GM19468 (cell line): Measurements from ENCODE around the gene SEMA3C.
"Not testable (repeated sequence)": the region's sequence is repeated elsewhere in the genome, so short reads cannot be mapped to it uniquely, and the experiment has no call there.

Experiments used
- ATAC-seq: cut with Tn5 transposase; IDR thresholded peaks from one replicate; pipeline ENCODE4 v1.9.1; 2021; ENCODE audit warnings: mild to moderate bottlenecking, moderate library complexity, moderate number of reproducible peaks; ENCODE audit not compliant: unreplicated experiment; ENCODE audit errors: extremely low read depth

Gene SEMA3C

DNA sequence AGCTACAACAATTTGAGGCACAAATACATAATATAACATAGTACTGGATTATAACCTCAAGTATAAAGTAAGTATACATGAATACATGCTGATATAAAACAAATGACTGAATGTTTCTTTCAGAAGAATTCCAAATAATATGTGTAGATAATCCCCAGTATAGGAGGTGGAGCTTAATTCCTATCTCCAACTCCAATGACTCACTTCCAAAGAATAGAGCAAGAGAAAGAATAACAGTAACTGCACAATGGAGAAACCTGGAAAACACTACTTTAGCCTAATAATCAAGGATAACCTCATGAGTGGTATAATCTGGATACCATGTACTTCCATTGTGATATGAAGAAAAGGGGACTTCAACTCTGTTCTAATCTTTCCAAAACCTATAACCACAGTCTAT is 13.7 kb upstream of the SEMA3C start:
- no peak for ATAC-seq

DNA sequence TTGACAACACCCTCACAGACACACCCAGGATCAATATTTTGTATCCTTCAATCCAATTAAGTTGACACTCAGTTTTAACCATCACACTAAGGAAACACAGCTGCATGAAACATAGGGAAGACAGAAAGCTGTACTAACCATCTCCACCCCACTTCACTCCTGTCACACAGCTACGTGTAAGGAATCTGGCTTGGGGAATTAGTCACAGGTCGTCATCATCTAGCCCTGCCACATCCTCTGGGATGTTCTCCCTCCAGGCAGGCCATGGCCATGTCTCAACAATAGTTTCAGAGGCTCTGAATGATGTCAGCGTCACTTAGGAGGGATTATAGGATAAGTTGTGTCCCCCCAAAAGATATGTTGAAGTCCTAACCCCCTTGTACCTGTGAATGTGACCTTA is 10.8 kb upstream of the SEMA3C start:
- no peak for ATAC-seq

DNA sequence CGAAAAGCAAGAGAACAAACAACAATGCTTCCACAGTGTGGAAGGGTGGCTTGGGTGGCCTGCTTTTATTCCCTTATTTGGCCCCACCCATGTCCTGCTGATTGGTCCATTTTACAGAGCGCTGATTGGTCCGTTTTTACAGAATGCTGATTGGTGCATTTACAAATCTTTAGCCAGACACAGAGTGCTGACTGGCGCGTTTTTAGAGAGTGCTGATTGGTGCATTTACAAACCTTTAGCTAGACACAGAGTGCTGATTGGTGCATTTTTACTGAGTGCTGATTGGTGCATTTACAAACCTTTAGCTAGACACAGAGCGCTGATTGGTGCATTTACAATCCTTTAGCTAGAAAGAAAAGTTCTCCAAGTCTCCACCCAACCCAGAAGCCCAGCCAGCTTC is 8.1 kb upstream of the SEMA3C start:
- ATAC-seq: not testable (repeated sequence)

DNA sequence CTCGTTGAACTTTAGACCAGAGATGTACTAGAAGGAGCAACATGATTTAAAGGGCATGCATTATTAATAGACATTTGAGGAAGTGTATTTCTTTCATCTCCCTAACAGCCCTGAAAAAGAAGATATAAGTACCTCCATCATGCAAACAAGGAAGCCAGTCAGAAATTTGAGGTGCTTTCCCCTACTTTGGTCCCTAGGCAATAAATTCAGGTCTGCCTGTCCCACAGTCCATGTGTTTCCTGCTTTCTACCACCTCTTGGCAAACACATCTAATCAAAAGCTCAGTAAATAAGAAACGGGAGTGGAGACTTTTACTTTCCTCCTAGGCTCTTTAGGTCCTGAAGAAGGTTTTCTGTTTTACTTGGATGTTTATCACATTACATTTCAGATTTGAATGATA is 5.2 kb upstream of the SEMA3C start:
- no peak for ATAC-seq

DNA sequence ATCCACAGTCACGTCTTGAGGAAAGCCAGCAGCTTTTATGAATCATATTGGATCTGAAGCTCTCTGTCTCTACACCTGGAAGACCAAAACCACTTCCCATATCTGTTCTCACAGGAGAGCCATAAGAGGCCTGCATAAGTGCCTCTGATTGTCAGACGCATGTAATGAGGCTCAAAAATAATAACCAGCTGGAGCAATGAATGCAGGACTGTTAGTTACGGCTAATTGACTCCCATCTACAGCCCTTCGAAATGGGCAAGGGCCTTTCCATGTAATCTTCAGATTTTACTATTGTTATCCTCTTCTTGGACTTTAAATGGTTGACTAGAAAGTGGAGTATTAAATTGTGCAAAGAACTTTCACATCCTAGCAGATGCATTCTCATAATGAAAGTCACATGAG is 4.4 kb upstream of the SEMA3C start:
- no peak for ATAC-seq

DNA sequence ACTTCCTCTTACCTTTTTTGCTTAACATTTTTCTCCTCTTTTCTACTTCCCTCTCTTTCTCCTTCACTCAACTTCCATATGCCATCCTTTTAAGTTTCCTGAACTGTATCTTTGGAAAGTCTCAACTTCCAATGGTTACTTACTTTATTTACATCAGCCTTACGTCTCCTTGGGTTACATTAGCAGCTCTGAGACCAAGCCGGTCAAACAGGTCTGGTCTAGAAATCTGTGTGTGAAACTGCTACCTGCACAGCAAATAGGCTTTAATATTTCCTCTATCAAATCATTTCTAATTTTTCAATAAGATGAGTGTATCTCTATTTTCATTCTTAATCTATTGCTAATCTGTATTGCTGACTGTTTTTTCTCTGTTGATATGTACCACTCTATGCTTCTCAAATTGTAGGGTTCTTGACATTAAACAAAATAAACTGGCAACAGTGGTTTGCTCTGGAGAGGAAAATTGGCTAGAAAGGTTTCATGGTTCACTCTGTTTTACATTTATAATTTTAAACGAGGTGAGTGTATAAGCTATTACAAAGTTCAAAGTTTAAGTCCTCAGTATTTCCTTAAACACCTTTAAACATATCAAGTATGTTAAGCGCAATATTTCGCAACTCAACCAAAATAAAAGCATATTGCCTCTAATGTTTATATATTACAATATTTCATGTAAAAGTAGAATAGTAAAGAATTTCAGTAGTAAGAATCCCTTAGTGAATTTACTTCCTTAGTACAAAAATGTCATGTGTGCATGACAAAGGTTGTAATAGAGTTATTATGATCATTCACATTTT is 3.6 kb upstream of the SEMA3C start:
- ATAC-seq: no peak

DNA sequence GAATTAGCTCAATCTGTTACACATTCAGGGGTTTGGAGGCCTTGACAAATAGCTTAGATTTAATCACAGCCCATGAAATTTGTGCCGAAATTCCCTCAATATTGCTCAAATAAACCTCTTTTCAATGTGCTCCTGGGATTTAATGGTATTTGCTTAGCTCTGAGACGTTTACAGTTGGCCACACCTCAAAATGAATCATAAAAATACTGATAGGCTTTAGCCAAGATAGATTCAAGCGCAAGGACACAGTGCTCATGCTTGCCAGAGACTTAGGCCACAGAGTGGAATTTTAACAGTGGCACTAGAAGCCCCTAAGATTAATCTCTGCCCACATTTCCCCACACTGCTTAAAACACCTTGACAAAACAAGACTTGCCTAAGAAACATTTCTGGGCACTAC is 2.3 kb upstream of the SEMA3C start:
- no peak for ATAC-seq

DNA sequence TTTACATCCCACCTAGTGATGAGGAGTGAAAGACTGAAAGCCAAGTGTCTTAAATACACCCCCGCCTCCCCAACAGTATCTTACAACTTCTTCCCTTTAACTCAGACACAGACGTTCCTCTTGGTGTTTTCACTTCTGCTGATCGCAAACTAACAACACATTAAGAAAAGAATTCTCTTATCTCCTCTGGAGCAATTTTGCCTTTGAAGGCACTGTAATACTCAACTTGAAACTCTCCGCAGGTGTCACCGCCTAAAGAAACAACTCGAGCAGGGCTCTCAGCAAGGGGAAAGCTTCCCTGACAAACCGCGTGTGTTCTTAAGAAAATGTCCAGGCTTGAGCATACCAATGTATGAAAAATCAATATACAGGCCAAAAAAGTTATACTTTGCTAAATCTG is 452 bp downstream of the SEMA3C start:
- no peak for ATAC-seq

DNA sequence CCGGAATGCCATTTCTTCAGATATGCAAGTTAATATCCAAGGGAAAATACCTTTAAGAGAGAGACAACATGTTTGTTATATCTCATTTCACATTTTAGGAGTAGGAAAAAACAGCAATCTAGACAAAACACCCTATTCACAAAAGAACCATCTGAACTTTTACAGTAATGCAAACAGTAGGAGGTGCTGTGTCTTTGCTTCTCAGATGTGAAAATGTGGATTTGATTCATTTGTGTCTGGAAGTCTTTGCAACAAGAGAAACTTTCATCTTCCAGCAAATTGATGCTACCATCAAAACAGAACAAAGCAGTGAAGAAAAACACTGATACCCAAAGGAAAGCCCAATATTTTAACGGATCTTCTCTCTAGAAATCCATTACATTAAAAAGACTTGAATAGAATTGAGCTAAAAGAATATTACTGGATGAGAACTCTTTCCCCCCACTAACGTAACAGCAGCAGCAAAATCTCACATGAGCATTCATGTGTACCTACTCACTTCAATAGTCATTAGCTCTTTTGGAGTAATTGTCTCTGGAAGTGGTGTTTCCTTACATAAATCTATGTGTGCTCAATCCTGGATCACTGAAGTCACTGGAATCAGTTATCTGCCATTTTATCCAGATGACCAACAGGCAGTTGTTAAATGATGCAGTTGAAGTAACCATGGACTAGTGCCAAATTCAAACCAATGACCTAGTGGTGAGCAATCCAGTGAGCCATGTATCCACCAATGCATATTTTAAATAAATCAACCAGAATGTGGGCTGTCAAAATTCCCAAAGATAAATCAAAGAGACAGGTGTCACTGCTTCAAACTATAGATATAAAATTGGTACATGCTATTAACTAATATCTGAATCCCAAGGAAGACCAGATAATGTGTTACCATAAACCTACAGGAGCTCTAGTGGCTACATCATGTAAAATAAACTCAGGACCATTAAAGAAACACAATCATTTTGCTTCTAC is 1.8 kb downstream of the SEMA3C start:
- ATAC-seq: no peak

DNA sequence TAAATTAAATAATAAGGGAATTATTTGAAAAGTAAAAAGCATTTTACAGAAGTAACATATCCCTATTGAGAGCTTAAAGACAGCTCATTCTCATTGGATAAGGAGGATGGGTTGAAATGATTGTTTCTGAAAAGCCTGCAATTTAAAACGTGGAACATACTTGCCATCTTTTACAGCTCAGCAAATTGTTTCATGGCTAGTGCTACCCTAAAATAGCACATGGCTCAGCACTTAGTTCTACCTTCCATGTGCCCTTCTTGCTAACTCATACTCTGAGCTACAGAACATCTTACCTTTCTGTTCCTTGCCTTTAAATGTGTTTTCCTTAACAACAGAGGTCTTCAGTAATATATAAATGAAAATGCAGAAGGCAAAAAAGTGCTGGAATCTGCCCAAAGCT is 8.6 kb downstream of the SEMA3C start:
- no peak for ATAC-seq

DNA sequence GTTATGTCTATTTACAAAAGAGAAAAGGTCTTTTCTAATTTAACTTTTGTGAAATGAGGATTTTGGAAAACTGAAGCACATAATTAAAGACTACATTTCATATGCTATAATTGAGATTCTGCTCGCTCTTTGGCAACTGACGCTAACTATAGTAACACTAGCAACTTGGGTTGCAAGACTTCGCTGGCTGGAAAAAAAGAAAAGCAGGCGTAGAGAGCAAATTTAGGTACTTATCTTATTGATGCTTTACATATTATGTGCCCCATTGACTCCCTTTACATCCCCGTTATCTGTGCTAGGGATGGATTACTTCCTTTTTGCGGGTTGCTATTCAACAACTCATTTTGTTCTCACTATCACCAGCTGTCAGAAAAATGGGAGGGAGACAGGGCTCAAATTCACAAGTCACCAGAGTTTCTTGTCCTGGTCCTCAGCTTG is 10.5 kb downstream of the SEMA3C start:
- ATAC-seq: no peak

DNA sequence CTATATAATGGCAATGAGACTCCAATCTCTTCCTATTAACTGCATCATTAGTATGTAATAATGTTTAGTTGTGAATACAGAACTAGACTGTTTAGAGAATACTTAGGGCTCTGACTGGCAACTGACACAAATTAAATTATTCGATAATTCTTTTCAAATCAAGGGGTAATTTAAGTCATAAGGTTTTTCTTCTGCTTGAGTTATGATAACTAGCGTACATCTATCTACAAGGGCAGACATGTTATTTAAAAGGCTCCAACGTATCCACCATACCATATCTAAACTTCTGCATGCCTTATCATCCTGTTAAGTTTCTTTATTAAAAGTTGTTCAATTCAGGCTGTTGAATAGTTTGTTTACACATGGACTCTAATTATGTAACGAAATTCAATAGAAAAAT is 11.2 kb downstream of the SEMA3C start:
- no peak for ATAC-seq

DNA sequence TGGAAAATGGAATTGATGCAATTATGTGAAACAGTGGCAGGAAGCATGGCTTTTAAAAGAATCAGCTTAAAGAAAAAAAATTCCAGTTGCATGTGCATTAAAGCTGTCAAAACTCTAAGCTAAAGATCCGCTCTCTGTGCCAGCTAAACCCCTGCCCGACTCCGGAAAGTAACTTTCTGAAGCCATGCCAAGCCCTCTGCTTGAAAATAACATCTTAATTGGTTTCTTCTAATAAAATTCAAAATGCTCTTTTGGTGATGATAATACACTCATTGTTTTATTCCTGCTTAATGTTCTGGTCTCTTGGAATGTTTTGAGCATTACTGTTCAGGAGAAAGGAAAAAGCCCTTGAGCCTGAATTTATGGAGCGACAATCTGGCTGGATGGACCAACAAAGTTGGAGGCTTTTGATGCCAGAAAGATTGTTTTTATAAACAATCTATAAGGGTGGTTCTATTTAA is 11.7 kb downstream of the SEMA3C start:
- ATAC-seq: no peak

DNA sequence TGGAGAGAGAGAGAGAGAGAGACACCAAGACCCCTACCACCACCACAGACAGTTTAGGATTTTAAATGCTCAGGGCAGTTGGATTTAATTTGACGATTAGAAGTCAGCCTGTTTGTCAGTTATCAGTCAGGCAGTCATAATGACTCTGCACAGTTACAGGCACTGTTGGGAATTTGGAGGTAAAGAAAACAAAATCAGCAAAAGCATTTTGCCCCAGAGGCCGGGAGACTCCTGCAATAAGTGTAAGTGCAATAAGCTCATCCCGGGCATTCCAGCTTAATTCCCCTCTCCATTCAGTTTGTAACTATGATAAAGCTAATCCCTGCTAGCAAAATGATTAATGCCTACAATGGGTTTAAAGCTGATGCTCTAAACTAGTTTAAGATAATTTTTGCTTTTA is 13.5 kb downstream of the SEMA3C start:
- ATAC-seq: no peak

DNA sequence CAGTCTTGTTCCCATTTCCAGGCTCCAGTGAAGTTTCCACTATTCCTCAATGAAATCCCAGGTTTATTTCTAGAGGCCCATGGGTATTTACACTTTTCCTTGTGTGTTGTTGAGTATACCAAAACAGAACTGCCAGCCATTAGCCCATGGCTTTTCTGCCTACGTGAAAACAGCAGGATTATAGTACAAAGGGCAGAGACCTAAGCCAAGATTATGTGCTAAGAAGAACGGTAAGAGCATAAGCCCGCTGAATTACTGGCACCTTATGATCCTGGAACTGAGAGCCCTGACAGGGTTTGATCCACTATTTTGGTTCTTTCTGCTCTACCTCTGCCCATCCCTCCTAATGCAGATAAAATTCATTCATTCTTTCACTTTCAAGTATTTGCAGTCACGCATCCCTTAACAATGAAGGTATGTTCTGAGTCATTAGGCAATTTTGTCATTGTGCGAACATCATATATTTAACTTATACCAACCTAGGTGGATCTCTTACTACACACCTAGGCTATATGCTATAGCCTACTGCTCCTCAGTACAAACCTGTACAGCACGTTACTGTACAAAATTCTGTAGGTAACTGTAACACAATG is 16.0 kb downstream of the SEMA3C start:
- no peak for ATAC-seq

DNA sequence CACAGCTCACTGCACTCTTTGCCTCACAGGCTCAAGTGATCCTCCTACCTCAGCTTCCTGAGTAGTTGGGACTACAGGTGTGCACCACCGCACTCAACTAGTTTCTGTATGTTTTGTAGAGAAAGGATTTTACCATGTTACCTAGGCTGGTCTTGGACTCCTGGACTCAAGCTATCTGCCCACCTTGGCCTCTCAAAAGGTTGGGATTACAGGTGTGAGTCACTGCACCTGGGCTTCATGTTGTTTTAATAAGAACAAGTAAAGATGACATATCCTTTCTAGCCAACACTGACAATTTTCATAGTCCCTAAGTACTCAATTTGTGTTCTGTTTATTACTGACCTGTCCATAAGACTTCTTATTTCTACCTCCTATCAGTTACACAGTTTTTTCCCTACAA is 16.8 kb downstream of the SEMA3C start:
- no peak for ATAC-seq

DNA sequence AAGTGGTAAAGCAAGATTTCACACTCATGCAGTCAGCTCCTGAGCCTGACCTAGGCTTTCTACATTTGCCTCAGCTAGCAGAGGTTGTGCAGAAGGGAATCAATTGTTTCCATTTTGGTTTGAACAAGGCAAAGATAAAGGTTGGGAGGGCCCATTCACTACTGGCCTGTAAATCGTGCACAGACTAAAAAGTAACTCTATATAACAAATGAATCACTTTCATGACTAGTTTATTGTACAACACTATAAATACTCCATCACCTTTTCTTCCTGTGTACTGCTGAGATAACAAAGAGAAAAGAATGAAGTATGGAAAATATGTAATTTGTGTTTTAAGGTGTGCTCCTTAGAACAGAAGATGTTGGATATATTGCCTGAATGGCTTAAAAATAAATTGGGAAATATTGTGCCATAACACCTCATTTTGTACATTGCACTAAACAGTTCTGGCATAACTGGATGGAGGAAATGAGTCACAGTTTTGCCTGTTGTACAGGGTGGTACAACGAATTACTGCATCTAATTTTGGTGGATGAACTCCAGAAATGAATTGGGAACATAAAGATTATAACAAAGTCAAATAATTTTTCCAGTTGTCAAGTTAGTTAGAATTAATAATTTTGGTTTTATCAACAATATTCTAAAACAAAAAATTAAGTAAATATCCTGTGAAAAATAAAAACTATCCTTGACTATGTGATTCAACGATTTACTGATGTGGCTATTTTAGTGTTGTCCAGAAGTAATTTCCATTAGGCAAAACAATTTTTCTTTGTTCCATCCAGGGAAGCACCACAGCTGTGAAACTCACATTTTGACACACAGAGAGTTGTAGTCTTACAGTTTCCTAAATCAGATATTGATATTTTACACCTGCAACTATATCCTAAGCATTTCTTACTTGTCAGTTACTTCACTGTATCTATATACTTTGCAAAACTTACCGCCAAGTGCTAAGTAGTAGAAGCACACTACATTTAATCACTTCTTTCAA is 18.0 kb downstream of the SEMA3C start:
- no peak for ATAC-seq

DNA sequence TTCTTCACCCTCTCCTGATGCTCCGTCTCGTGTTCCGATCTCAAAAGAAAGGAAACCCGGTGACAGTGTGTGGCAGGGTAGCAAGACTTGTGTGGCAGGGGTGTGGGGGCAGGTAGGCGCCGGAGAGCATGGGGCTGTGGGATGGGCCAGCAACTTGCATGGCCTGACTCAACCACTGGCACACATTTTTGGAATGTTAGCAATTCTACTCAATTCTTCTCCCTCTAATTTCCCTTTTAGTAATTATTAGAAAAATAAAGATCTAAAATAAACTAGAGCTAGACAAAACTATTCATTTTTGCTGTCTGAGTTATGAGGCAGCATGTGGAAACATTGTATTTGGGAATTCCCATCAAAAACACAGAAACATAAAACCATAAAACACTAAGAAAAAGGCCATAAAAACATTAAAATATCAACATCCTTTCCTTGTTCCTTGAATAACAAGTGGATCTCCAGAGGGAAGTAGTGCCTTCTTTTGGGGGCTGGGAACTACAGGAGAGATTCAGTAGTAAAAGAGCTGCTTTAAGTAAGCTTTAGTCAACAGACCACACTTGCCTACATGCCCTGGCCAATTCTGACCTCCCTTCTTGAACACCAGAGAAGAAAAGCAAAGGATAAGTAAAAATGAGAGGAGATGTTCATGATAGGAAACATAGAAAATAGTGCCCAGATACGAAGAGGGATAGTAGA is 21.8 kb downstream of the SEMA3C start:
- no peak for ATAC-seq

DNA sequence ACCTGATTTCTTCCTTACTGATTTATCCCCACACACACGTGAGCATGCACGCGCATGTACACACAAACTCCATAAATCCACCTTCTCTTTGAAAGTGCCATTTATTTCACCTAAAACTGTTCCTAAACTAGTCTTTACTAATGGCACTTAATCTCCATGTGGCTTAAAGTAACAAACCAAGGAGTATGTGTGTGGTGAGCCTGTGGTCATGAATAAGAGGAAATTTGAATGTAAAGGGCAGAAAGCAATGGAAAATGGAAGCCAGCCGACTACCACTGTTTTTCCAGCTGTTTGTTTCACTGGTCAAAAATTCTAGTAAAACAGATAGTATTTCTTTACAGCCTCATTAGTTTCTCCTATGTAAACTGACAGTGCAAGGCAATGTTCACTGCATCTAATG is 23.8 kb downstream of the SEMA3C start:
- no peak for ATAC-seq
